COLO829 (cell line): Measurements from ENCODE around the gene FAM131C.
"Not testable (repeated sequence)": the region's sequence is repeated elsewhere in the genome, so short reads cannot be mapped to it uniquely, and the experiment has no call there.

ENCODE experiments used
- DNase-seq: peaks from one replicate; pipeline ENCODE4 v3.0.0; 2012; ENCODE audit warnings: low spot score

FAM131C gene

GRCh38 chr1:16033103-16033632 lies 40.3 kb downstream of the FAM131C start:
- DNase-seq = not testable (repeated sequence)

GRCh38 chr1:16032388-16033102 lies 40.9 kb downstream of the FAM131C start:
- DNase-seq = peak; percentile 90

- DNase-seq = no peak
Observed at GRCh38 chr1:16031551-16031950, 41.9 kb downstream of the FAM131C start.

DNA sequence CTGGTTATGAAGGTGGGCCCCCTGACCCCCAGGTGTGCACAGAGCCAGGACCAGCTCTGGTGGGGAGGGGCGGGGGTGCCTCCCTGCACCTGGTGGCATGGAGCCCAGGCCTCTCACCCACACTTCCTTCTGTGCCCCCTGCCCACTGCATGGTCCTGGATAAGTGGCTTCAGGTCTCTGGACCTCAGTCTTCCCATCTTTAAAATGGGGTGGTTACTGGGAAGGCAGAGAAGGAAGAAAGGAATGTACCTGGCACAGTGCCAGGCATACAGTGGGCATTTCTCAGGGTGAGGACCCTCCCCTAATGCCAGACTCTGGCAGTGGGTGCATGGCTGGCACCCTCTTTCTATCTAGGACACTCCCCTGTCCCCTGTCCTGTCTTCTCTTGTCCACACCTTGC lies 44.2 kb downstream of the FAM131C start:
- DNase-seq = no peak

- DNase-seq = not testable (repeated sequence)
Observed at GRCh38 chr1:16029003-16029268, 44.5 kb downstream of the FAM131C start.

GRCh38 chr1:16028237-16029002 lies 45.0 kb downstream of the FAM131C start:
- DNase-seq = no peak

DNA sequence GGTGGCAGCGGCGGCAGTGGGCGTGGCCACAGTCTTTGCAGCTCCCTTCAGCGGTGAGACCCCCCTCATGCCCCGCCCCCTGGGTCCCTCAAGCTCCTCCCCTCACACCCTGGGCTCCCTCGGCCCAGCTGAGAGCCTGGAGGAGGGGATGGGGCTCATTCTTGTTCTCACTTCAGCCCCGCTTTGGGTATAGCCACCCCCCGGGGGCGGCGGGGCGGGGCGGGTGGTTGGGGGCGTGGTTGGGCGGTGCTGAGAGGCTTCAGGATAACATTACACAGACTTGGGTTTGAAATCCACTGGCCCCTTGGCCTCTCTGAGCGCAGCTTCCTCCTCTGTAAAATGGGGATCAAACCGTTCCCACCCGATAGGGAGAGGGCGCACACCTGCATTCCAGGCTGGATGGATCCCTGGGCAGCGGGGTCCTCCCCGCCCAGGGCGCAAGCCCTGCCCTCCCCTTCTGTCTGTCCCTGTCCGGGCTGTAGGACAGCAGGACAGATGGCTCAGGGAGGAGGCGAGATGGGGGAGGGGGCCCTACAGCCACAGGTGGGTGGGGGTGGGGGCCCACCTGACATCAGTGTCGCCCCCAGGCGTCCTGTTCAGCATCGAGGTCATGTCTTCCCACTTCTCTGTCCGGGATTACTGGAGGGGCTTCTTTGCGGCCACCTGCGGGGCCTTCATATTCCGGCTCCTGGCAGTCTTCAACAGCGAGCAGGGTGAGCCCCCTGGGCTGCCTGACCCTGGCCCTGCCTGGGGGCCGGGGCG lies 46.5 kb downstream of the FAM131C start:
- DNase-seq = no peak

- not testable (repeated sequence) for DNase-seq
Observed at GRCh38 chr1:16026302-16026701, 47.1 kb downstream of the FAM131C start.

DNA sequence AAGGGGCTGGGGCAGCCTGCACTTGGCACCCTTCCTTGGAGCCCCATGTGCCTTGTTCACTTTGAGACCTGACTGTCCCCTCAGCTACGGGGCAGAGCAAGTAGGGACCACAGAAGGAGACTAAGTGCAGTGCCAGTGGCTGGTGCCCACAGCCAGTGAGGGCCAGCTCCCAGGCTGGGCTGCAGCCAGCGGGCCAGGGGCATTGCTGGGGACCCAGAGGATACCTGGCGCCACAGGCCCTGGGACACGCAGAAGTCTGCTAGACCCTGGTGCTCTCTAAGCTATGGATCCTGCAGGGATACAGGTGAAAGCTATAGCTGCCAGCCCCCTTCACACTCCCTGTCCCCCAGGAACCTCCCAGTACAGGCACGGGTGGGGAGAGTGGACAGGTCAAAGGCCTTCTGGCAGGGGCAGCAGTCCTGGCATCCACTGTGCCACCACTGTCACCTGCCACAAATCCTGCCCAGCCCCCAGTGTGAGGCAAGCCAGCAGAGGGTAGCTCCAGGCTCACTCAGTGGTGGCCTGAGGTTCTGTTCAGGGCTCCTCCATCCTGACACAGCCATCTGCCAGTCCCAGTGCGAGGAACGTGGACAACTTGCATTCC lies 50.3 kb downstream of the FAM131C start:
- DNase-seq = no peak

GRCh38 chr1:16022393-16022792 lies 51.1 kb downstream of the FAM131C start:
- DNase-seq = no peak

- no peak for DNase-seq
Observed at GRCh38 chr1:16021681-16022080, 51.8 kb downstream of the FAM131C start, which contains the start of gene CLCNKA. Gene CLCNKA, plus strand, starts transcription at chr1:16022036. Its CDS starts 584 bp downstream, at chr1:16022620.

DNA sequence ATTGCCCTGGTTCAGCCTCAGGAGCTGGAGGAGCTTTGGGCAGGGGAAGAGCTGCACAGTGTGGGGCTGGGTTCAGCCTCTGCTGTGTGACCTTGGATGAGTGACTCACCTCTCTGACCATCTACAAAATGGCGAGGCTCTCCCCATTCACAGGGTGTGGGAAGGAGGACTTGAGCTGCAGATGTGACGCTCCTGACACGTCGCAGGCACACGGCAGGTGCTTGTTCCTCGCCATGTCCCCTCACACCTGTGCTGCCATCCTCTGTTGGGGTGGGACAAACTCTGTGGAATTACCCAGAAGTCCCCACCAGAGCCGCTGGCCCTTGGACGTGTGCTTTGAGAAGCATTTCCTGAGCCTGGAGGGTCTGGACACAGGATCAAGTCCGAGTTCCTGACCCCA lies 52.6 kb downstream of the FAM131C start:
- DNase-seq = not testable (repeated sequence)

DNA sequence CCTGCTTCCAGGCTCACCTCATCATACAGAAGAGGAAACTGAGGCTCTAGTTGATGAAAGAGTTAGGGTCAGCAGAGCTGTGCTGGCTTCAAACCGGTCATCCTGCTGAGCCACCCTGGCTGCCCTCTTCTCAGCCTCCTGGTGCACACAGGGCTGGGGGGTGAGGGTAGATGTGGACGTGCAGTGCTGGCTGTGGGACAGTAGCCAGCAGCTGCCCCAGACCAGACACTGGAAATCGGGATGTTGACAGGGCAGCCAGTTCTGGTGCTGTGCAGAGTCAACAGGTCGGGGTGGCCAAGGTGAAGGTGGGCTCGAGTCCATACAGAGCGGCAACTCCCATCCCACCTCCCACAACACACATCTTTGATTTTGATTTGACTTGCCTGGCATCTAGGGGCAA lies 53.1 kb downstream of the FAM131C start:
- DNase-seq = no peak

- DNase-seq = no peak
Observed at GRCh38 chr1:16019644-16020277, 53.7 kb downstream of the FAM131C start.

- no peak for DNase-seq
Observed at GRCh38 chr1:16018749-16019643, 54.5 kb downstream of the FAM131C start.

DNA sequence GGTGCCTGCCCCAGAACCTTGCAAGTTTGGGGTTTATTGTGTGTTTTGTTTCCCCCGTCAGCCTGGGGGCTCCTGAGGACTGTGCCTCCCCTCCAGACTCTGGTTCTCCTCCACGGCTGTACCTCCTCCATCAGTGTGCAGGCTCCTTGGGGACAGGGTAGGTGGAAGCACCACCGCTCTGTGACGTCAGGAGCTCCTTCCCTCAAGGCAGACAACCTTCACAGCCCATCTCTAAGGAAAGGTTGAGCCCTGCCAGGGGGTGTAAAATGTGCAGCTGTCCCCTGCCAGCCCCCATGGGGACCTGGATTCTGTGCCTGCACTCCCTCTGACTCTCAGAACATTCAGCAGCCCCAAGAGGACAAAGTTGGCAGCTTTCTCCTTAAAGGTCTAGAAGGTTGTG lies 55.1 kb downstream of the FAM131C start:
- DNase-seq = no peak

- DNase-seq = no peak
Observed at GRCh38 chr1:16017461-16018303, 55.8 kb downstream of the FAM131C start, which contains the start of gene HSPB7. Gene HSPB7, minus strand, starts transcription at chr1:16018043. Its CDS starts 80 bp downstream, at chr1:16017963.

DNA sequence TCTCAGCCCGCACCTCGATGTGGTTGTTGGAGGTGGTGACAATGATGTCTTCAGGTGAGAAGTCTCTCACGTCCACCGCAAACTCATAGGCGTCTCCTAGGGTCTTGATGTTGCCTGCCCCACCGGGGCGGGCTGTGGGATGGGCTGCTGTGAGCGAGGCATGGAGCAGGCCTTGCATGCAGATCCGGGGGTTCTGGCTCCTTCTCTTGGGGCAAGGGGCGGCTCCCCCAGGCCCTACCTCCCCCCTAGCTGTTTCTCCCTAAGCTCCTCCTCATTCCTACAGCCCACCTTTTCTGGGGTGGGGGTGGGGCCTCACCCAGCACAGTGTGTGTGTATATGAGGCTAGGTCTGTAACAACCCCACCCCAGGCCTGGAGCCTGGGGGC lies 56.4 kb downstream of the FAM131C start:
- DNase-seq = no peak
